Measurements from ENCODE around the gene MCF2L2. TPM values are rescaled to one million over a fixed set of nuclear protein-coding genes. Genes with fewer than 3 reads are reported as not detected.

The MCF2L2 gene
- total and polyA plus RNA-seq, 9 of the 15 experiments (the other 6 are each of a cell fraction or from before 2014, with no cell fraction given), result 0.56 to 4.2 (median 3.0) TPM

DNA sequence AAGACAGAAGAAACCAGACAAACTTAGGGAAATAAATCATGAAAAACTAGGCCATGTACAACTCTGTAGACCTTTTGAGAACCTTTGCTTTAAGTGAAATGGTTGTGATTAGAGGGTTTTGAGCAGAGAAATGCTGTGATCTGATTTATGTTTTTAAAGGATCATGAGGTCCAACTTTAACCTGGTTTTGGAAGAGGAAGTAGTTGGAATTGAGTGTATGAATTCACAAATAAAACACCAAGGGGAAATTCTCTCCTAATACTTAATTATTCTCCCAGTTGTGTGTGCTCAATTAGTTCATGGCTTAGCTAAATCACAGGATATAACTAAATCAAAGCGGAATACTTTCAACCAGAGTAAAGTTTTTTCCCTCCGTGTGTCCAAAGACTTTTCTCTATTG is 45.5 kb upstream of the MCF2L2 start:
- no peaks in the 10 kb centered on the region for H3K79me2 ChIP-seq (ENCODE audit: control insufficient read depth, insufficient read depth, low read length)
- H3K9ac ChIP-seq (ENCODE audit: insufficient read depth in 1 of 2, low read depth in 2 of 2, low read length in 2 of 2), result no peak overlapping the region
- ATAC-seq (no peak), FAIRE-seq (no peak), DNase-seq (ENCODE audit: extremely low read depth in 1 of 4, low spot score in 3 of 4) (no peak)
- WGBS (ENCODE audit: insufficient coverage, low coverage, missing lambda C conversion rate), result 36% methylated on average over 2 of the region's 2 CpGs
- H2AFZ ChIP-seq (ENCODE audit: low read depth, low read length), result no peak overlapping the region
- in situ Hi-C loops (cut with MboI), result no loop called here
- no peak overlapping the region for H3K4me3 ChIP-seq
- ChIA-PET POLR2A (interaction anchor here (1.5 to 1.7 kb wide), 2 partner anchors 12 to 14 kb away, joined by 3 to 4 read pairs; no protein-coding TSS in a partner anchor), CTCF (ENCODE audit: low intra/inter-chr PET ratio) (no interaction called here)
- no peaks in the 10 kb centered on the region for H3K36me3 ChIP-seq (ENCODE audit: control insufficient read depth, insufficient read depth, low read length)
- H3K9me3 ChIP-seq (replicated peaks; ENCODE audit: control insufficient read depth, insufficient read depth, low read depth, low read length), result no peaks in the 10 kb centered on the region
- no peaks in the 10 kb centered on the region for H4K20me1 ChIP-seq (replicated peaks; ENCODE audit: control insufficient read depth, insufficient read depth, low read length)
- no peak for TF ChIP-seq RBM34 (IDR thresholded peaks at IDR 0.05; ENCODE audit: borderline replicate concordance, insufficient read depth, low read length)
- peak; percentile 59 to 69; a peak in 3 of 4 replicates for TF ChIP-seq KDM1A (IDR thresholded peaks at IDR 0.05)
- TF ChIP-seq, protein P1, sequence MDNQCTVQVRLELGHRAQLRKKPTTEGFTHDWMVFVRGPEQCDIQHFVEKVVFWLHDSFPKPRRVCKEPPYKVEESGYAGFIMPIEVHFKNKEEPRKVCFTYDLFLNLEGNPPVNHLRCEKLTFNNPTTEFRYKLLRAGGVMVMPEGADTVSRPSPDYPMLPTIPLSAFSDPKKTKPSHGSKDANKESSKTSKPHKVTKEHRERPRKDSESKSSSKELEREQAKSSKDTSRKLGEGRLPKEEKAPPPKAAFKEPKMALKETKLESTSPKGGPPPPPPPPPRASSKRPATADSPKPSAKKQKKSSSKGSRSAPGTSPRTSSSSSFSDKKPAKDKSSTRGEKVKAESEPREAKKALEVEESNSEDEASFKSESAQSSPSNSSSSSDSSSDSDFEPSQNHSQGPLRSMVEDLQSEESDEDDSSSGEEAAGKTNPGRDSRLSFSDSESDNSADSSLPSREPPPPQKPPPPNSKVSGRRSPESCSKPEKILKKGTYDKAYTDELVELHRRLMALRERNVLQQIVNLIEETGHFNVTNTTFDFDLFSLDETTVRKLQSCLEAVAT (IDR thresholded peaks at IDR 0.05), result no peak
- no peaks in the 10 kb centered on the region for H3K27me3 ChIP-seq (ENCODE audit: control insufficient read depth in 2 of 2, insufficient read depth in 2 of 2, low read length in 2 of 2)
- H3K9me1 ChIP-seq (ENCODE audit: control insufficient read depth, insufficient read depth, low read length), result no peaks in the 10 kb centered on the region
- H3K4me1 ChIP-seq (replicated peaks in 1 of 2; ENCODE audit: control insufficient read depth in 2 of 2, insufficient read depth in 2 of 2, low read length in 2 of 2), result peaks cover 11 to 16% of the 10 kb centered on the region in 2 experiments
- intact Hi-C loops (cut with micrococcal nuclease), result no loop called here
- BruUV-seq (replicated peaks), result no TSS peak
- H3K27ac ChIP-seq (ENCODE audit: extremely low read depth, low read depth, low read length), result no peak overlapping the region
- H3K4me2 ChIP-seq (ENCODE audit: insufficient read depth, low read length), result no peak overlapping the region

DNA sequence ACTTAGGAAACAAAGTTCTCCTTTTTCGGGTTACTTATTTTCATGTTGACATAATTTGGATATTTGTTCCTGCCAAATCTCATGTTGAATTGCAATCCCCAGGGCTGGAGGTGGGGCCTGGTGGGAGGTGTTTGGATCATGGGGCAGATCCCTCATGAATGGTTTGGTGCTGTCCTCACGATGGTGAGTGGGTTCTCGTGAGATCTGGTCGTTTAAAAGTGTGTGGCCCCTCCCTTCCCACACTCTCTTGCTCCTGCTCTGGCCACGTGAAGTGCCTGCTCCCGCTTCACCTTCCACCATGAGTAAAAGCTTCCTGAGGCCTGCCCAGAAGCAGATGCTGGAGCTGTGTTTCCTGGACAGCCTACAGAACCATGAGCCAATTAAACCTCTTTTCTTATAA is 43.7 kb upstream of the MCF2L2 start:
- Histone ChIP-seq H2AFZ (ENCODE audit: low read depth, low read length) (no peak overlapping the region), H3K9me3 (replicated peaks; ENCODE audit: control insufficient read depth, insufficient read depth, low read depth, low read length) (no peaks in the 10 kb centered on the region), H3K27ac (ENCODE audit: extremely low read depth, low read depth, low read length) (no peak overlapping the region), H3K27me3 (ENCODE audit: control insufficient read depth in 2 of 2, insufficient read depth in 2 of 2, low read length in 2 of 2) (no peaks in the 10 kb centered on the region), H4K20me1 (replicated peaks; ENCODE audit: control insufficient read depth, insufficient read depth, low read length) (no peaks in the 10 kb centered on the region), H3K9me1 (ENCODE audit: control insufficient read depth, insufficient read depth, low read length) (no peaks in the 10 kb centered on the region), H3K79me2 (ENCODE audit: control insufficient read depth, insufficient read depth, low read length) (no peaks in the 10 kb centered on the region), H3K4me2 (ENCODE audit: insufficient read depth, low read length) (no peak overlapping the region), H3K4me3 (no peak overlapping the region), H3K9ac (ENCODE audit: insufficient read depth in 1 of 2, low read depth in 2 of 2, low read length in 2 of 2) (no peak overlapping the region), H3K4me1 (replicated peaks in 1 of 2; ENCODE audit: control insufficient read depth in 2 of 2, insufficient read depth in 2 of 2, low read length in 2 of 2) (no peaks in the 10 kb centered on the region), H3K36me3 (ENCODE audit: control insufficient read depth, insufficient read depth, low read length) (no peaks in the 10 kb centered on the region)
- no peak for DNase-seq (ENCODE audit: extremely low read depth in 1 of 4, low spot score in 3 of 4)
- no peak for ATAC-seq
- intact Hi-C loops (cut with micrococcal nuclease), result no loop called here
- no peak for FAIRE-seq
- CTCF ChIA-PET (ENCODE audit: low intra/inter-chr PET ratio), result no interaction called here
- POLR2A ChIA-PET, result no interaction called here
- in situ Hi-C loops (cut with MboI), result no loop called here
- TF ChIP-seq CHD2 (IDR thresholded peaks at IDR 0.05; ENCODE audit: low read depth, low read length) (peak; percentile 68; the same call in 1 of the 2 replicates), ZNF76 (CRISPR knock-in tag; IDR thresholded peaks at IDR 0.05; ENCODE audit: borderline replicate concordance) (no peak), HNRNPLL (IDR thresholded peaks at IDR 0.05; ENCODE audit: low read depth, low read length, poor library complexity, severe bottlenecking) (no peak)
- TF ChIP-seq, protein P2, sequence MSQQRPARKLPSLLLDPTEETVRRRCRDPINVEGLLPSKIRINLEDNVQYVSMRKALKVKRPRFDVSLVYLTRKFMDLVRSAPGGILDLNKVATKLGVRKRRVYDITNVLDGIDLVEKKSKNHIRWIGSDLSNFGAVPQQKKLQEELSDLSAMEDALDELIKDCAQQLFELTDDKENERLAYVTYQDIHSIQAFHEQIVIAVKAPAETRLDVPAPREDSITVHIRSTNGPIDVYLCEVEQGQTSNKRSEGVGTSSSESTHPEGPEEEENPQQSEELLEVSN (IDR thresholded peaks at IDR 0.05; ENCODE audit: borderline replicate concordance in 1 of 2, extremely low read depth in 1 of 2, insufficient read depth in 1 of 2, insufficient read length in 1 of 2, low read depth in 1 of 2, low read length in 1 of 2, poor library complexity in 1 of 2, severe bottlenecking in 1 of 2), result peak in 1 of 2 experiments; percentile 17
- WGBS (ENCODE audit: insufficient coverage, low coverage, missing lambda C conversion rate), result 45% methylated on average over 6 of the region's 6 CpGs
- no TSS peak for BruUV-seq (replicated peaks)
